Esophagus muscularis mucosa (tissue), 4 donors: Measurements from ENCODE around the gene PRPF40A.

ENCODE experiments used
- EP300 ChIP-seq: sonication (generic); formaldehyde crosslinking; IDR thresholded peaks from one replicate; pipeline ENCODE4 v1.6.1; 2017; ENCODE audit warnings: antibody characterized with exemption
- POLR2A ChIP-seq: fragments of 450-650 bp; IDR thresholded peaks from one replicate; pipeline ENCODE4 v1.6.1; 2017; ENCODE audit warnings: antibody characterized with exemption, moderate library complexity, mild to moderate bottlenecking, low read depth
- POLR2AphosphoS5 ChIP-seq, 2 donors: sonication (generic); formaldehyde crosslinking; IDR thresholded peaks; one replicate each; pipeline ENCODE4 v1.6.1; 2017; ENCODE audit warnings: antibody characterized with exemption in 2 of 2
- TF ChIP-seq, protein P1 (sequence below), 3 experiments: fragments of 200-600 bp in 2 of 3; fragments of 450-650 bp in 1 of 3; sonication (generic) in 2 of 3; IDR thresholded peaks; one replicate each; pipeline ENCODE4 v1.5.1; 2017 to 2019; ENCODE audit warnings: antibody characterized with exemption in 3 of 3, mild to moderate bottlenecking in 2 of 3, moderate library complexity in 1 of 3

DNA sequence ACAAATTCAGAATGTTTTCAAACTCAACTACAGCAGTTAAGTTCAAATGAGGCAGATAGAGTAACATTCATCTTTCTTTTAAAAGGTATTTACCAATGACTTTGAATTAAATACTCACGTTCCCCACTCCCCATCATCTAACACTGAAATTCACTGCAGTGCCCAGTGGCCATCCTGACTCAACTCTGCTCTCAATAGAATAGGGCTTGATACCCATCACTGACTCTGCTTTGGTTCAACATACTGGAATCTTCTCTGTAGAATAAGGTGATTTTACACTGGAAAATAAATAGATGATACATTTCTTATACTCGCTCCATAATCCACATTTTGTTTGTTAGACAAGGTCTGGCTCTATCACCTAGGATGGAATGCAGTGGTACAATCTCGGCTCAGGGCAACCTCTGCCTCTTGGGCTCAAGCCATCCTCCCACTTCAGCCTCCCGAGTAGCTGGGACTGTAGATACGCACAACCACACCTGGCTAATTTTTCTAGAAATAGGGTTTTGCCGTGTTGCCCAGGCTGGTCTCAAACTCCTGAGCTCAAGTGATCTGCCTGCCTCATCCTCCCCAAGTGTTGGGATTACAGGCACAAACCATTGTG, 66.4 kb downstream of the PRPF40A start:
- TF ChIP-seq, protein P1, sequence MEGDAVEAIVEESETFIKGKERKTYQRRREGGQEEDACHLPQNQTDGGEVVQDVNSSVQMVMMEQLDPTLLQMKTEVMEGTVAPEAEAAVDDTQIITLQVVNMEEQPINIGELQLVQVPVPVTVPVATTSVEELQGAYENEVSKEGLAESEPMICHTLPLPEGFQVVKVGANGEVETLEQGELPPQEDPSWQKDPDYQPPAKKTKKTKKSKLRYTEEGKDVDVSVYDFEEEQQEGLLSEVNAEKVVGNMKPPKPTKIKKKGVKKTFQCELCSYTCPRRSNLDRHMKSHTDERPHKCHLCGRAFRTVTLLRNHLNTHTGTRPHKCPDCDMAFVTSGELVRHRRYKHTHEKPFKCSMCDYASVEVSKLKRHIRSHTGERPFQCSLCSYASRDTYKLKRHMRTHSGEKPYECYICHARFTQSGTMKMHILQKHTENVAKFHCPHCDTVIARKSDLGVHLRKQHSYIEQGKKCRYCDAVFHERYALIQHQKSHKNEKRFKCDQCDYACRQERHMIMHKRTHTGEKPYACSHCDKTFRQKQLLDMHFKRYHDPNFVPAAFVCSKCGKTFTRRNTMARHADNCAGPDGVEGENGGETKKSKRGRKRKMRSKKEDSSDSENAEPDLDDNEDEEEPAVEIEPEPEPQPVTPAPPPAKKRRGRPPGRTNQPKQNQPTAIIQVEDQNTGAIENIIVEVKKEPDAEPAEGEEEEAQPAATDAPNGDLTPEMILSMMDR (IDR thresholded peaks at IDR 0.05): no peak
- TF ChIP-seq POLR2A (no peak), POLR2AphosphoS5 (IDR thresholded peaks at IDR 0.05) (peak in 1 of 2 donors; percentile 9), EP300 (no peak)
